GM15510 (cell line): Measurements from ENCODE around the gene ME3.

Source experiments
- POLR2A ChIP-seq: IDR thresholded peaks from 3 replicates; pipeline ENCODE4 v1.6.1; 2011; ENCODE audit warnings: borderline replicate concordance; ENCODE audit not compliant: insufficient read length; ENCODE audit errors: extremely low read depth

Gene ME3

DNA sequence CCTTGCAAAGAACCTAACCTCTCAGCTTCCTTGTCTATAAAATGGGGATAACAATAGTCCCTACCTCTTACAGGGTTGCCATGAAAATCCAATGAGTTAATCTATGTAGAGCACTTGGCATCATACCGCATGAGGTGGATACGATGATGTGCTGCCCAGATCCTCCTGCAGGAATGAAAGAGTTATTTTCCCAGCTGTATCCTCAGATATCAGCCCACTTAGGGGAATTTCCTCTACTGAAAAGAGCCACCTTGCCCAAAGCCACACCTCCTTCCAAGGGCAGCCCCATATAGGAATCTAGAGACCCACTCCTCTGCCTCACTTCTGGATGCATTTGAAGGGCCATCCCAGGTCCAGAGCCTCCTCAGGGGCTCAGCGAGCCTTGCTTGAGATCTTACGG, 169.3 kb downstream of the ME3 start:
- TF ChIP-seq POLR2A = no peak

DNA sequence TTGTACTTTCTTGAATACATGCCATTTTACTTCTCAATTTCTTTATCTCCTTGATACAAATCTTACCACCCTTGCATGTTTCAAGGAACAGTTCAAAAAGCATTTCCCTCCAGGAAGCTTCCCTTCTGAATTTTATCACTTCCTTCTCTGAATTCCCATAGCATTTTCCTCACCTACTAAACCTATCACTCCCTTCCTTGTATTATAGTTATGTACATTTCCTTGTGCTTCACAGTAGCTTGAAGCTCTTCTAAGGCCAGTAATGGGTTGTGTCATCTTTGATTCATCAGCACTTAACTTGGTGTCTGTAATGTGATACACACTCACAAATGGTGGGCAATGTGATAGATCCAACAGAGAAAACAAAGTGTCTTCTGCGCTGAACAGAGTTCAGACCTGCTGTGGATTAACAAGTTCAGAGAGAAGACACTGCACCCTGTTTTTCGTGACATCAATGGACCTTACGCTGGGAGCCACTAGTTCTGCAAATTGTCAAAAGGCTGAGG, 170.2 kb downstream of the ME3 start:
- no peak for TF ChIP-seq POLR2A

DNA sequence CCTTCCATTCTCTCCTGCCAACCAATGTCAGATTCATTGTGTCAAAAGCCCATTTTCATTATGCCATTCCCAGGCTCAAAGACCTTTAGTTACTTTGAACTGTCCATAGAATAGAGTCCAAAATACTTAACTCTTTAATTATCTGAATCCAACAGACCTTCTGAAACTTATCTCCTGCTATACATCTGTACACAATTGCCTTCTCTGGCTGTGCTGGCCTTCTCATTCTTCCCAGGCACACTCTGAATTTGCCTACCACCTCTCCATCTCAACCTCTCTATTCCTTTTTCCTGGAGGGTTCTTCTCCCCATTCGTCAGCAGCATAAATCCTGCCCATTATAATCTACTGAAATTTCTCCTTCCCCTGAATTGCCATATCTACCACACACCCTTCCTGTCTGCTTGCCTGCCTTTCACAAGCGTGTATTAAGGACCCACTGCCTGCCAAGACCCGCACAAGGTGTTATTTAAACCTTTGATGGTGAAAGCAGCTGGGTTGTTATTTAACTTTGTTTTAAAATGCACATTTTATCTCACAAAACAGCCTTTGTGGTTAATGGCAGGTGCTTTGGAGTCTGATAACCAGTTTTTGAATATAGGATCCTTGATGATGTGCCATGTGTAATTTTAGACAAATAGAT, 171.8 kb downstream of the ME3 start:
- no peak for TF ChIP-seq POLR2A

DNA sequence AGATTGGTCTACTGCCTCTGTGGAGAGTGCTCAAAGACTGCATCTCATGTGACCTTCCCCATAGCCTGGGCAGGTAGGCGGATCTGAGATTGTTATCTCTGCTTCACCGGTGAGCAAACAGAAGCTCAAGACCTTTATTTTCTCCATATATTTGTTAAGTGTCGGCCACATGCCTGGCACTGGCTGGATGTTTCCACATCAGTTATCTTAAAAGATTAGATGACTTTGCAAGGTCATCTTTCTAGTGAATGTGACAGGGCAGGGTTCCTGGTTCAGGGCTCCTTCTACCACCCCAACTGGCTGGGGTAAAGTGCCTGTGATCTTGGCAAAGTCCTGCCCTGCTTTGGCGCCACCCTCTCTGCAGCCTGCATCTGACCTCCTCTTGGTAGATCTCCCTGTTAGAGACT, 172.7 kb downstream of the ME3 start:
- no peak for TF ChIP-seq POLR2A

DNA sequence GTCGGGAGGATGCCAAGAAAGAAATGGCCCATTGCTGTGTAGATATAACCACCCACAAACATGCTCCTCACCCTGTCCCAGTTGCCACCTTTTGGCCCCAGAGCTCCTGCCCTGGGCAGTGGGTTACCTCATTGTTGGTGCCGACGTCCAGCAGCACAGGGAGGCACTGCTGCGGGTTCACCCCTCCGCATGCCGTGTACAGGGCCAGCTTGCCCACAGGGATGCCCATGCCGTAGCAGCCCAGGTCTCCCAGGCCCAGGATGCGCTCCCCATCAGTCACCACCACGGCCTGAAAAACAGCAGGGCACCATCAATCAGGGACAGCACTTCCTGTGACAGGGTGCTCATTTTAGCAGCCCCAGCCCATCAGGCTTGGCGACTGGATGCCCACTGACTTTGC, 174.6 kb downstream of the ME3 start:
- TF ChIP-seq POLR2A = no peak

DNA sequence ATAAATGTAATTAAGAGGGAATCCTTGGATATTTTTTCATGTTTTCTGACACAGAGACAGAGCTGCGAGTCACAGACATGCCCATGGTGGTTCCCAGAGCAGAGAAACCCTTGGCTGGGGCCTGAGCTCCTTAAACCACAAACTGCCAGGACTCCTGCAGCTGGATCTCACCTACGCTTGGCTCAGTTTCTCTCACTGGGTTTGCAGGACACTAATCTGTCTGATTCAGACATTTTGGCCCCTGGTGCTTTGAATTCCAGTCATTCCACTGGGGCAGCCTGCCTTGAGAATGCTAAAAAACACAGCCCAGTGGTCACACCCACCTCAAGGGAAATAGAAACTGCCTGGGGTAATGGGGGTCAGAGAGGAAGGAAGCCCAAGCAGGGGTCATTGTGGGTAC, 175.1 kb downstream of the ME3 start:
- TF ChIP-seq POLR2A = no peak

DNA sequence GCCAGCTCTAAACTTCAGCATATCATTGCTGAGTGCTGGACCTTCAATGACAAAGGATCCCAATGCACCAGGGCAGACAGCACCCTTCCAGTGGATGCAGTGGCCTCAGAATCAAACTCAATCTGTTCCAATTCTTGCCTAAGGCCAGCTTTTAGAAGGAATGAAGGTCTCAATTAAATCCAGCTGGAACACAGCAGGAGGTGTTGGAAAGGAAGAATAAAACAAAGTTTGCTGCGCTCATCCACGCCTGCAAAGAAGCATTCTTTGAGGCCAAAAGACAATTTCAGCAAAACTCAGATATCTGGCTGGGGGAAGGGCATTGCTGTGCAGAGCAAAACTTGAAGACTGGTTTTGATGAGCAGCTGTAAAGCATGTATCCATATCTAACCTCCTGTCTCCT, 177.1 kb downstream of the ME3 start:
- TF ChIP-seq POLR2A = no peak

DNA sequence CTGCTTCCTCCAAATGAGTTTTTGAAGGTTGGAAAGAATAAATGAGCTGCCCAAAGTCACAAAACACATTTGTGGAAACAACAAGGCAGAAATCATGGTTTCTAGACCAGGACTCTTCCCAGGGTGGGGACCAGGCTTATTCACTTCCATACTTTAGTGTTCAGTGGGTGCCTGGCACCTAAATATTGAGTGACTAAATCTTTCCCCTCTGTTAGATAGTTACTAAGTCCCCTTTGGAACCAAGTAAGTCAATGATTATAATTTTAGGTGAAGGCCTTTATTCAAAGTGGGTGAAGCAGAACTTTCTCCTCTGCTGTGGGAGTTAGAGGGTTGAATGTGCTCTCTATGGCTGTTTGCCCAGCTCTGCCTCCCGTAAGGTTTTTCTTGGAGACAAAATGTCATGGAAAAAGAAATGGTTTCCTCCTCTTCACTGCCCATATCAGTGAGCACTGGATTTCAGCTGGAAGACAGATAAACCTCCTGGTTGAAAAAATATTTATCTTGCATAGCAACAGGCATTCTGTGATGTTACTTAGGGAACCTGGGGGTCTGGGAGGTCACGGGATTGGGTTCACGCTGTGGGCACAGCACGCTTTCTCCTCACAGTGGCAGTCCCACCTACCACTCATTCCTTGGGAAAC, 179.9 kb downstream of the ME3 start:
- no peak for TF ChIP-seq POLR2A

DNA sequence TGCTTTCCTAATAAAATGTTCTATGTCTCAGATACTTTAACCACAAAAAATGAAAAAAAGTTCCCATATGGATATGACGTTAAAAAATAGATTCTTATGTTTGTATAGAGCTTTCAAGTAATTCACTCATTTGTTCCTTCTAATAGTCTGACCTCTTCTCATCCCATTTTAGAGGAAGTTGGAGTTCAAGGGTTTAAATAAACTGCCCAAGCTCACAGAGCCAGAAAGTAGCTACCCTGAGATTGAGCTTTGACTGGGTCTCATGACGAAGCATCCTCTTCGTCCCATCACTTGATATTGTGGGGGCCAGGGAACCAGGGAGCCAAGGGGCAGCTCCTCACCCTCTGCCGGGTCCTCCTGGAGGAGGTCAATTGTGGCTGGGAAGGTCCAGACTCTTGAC, 181.4 kb downstream of the ME3 start:
- TF ChIP-seq POLR2A = no peak

DNA sequence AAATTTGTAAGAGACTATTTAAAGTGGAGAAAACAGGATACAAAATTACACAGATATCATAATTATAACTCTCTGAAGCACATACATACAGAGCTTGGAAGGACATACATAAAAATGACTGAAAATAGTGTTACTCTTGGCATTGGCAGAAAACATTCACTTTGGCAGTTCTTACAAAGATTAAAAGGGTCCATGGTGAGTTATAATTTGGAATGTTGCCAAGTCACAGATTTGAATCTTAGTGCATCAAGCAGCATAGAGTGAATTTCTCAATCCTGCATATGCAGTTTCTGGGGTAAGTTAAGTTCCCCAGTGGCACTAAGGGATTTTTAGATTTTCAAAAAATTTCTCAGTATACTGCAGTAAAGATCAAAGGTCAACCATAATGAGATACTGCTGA, 181.8 kb downstream of the ME3 start:
- TF ChIP-seq POLR2A = no peak

DNA sequence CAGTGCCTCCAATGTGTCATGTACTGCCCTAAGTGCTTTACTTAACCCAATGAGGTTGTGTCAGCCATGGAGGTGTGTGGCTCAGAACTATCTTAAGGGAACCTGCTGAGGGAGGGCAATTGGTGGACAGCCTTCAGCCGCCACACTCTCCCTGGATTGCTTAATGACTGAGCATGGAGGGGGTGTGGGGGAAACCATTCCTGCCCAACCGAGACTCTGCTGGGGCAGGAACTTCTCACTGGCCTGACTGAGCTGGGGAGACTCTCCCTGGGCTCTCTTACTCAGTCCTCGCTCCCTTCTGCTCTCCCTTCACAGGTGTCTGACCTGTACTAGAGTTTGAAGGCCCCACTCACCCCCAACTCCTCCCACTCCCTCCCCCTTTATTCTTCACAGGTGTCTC, 183.0 kb downstream of the ME3 start:
- no peak for TF ChIP-seq POLR2A

DNA sequence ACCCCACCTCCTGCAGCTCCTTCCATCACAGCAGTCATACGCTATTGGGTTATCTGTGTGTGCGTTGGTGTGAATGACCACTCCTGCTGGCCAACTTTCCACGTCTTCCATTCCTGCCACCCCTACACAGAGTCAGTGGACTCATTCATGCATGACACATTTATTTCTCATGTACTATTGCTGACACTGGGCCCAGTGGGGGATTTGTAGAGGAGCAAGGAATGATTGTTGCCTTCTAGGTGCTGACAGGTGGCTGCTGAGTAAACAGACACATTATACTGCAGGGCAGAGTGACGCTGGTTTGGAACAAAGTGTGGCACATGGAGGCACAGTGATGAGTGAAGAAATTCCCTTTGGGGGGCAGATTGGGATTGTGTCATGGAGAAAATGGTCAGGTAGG, 183.9 kb downstream of the ME3 start:
- TF ChIP-seq POLR2A = no peak

DNA sequence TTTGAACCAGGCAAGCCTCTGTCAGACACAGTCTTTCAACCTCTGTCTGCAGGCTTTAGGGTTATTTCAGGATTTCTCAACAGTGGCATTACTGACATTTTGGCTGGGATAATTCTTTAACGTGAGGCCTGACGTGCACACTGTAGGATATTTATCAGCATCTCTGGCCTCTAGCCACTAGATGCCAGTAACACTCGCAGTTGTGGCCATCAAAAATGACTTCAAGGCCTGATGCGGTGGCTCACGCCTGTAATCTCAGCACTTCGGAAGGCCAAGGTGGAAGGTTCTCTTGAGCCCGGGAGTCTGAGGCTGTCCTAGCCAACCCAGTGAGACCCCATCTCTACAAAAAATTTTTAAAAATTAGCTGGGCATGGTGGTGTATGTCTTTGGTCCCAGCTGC, 184.7 kb downstream of the ME3 start:
- no peak for TF ChIP-seq POLR2A

DNA sequence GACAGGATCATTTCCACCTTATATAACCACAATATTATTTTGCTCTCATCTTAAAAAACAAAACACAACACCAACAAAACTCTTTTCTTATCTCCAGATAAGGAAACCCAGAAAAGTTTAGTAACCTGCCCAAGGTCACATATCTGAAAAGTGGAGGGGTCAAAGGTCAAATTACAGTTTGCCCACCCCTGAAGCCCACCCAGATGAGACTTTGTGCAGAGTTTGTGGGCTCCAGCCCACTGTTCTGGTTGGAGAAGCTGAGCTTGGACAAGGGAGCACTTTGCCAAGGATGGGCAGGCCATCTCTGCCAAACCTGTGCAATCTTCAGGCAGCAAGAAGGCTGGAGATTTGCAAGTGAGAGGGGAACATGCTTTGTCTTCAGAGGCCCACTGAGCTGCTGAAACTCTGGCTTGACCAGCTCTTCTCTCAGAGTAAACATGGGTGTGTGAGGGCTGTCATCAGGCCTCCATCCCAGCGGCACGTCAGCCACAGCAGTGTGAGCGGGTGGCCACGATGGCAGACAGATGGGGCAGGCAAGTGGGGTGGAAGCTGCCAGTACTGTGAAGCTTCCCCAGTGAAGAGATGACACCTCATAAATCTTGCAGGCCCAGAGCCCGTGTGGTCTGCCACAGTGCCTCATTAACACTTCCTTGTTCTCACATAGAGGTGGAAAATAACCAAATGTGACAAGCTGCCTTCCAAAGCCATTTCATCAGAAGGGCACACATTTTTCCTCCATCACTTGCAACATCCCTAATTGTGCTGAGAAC, 186.0 kb downstream of the ME3 start:
- no peak for TF ChIP-seq POLR2A

DNA sequence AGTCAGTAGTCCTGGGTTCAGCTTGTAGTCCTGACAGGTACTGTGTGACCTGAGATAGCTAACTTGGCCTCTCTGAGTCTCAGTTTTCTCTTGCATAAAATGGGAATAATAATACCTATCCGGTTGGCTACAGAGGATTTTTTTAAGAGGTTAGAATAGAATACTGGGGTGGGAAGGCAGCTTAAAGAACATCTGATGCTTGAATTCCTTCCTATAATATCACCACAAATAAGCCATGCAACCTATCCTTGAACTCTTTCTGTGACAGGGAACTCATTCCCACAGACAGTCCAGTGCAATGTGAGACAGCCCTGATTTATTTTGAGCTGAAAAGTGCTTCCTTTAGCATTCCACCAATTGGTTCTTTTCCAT, 187.6 kb downstream of the ME3 start:
- no peak for TF ChIP-seq POLR2A
